ENCODE data around the gene ROR2.
"Not testable (repeated sequence)": the region's sequence is repeated elsewhere in the genome, so short reads cannot be mapped to it uniquely, and the experiment has no call there.

ROR2 gene

DNA sequence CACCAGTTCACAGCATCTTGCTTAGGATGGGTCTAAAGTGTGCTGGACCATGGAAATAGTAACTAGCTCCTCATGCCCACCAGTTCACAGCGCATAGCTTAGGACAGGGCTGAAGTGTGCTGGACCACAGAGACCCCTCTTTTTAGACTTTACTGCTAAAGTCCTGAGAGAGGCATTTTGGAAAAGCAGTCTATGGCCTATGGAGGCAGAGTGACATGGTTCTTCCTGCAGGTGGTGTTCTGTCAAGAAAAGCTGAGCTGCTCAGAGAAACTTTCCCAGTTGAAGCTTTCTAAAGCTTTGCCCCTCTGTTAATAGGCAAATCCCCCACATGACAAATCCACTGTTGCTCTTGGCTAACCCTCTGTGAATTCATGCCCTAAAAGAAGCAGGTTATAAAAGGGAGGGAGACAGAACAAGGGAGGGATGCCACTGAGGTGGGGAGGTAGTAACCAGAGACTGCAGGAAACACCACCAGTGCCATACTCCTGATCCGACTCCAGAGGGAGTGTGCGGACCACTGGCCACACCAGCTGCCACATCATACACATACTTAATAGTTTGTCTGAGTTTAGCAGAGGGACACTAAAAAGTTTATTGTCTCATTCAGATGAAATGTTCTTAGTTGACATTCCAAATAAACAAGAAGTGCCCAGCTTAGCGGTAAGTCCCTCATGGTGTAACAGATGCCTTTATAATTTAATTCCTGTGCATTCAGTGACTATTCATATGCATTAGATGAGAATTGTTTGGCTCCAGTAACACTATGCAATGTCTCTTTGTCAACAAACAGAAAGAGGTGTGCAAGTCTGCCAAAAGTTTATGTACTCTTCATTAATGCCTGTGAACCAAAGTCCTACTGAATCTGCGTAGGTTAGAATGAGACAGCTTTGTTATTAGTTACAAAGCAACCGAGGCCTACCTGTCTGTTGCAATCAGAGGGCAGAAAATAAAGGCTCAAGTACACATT, 290.2 kb downstream of the ROR2 start:
- no peak for DNase-seq

DNA sequence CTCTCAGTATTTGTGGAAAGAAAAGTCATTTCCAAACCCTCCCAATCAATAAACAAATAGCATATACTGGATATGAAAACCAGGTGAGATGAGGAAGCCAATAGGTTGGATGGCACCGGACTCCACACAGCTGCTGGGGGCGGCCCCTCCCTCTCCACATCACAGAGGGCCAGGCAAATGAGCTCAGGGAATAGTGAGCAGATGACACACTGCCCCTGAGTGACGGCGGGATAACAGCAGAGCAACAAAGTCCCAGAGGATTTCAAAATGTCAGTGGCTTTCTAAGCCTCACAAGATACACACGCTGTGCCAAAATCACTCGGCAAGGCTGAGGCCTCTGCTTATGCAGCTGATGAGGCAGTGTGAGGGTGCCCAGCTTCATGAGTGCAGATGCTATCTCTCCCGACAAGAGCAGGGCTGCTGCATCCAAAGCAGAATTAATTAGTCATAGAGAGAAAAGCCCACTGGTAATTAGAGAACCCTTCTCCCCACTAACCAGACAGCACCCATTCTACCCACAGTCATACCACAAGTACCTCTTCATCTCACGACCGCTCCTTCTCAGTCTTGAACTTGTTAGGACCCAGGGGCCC, 291.4 kb downstream of the ROR2 start:
- no peak for DNase-seq

DNA sequence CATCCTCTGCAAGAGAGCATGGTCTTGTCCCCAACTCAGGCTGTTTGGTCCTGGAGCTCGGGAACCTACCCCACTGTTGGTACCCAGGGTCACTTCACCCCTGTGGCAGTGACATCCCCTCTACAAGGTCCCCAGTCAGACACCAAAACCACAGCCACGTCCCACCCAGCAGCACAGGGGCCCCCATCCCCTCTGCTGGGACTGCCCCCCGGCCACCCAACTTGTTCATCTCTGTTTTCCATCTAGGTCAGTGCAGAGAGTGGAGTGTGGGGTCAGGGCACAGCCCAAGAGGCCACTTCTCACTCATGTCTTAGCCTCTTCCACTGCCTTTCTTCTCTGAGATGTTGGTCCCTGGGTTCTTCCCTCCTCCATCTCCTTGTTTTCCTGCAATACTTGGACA, 292.5 kb downstream of the ROR2 start:
- DNase-seq, result no peak

DNA sequence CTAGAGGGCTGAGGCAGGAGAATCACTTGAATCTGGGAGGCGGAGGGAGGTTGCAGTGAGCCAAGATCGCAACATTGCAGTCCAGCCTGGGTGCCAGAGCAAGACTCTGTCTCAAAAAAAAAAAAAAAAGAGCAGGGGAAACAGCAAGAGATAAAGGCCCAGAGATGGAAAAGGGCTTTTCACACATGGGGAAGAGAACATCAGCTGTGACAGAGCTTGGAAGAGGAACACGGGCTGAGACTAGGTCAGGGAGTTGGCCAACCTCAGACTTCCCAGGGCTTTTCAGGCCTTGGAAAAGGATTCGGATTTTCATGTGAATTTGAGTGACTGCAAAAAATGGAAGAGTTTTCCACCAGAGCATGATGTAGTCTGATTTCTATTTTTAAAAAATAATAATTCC, 294.4 kb downstream of the ROR2 start:
- no peak for DNase-seq

DNA sequence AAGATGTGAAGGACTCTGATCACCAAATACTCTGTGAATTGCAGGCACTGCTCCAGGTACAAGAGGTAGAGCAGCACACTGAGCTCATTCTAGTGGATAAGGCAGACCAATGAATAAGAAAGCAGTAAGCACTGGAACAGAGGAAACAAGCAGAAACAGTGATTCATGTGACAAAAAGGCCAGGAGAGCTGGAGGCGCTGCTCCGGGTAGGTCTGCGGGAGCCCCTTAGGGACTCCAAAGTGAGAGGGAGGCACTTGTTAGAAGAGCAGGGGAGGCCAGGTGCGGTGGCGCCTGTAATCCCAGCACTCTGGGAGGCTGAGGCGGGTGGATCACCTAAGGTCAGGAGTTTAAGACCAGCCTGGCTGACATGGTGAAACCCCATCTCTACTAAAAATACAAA, 294.8 kb downstream of the ROR2 start:
- no peak for DNase-seq

DNA sequence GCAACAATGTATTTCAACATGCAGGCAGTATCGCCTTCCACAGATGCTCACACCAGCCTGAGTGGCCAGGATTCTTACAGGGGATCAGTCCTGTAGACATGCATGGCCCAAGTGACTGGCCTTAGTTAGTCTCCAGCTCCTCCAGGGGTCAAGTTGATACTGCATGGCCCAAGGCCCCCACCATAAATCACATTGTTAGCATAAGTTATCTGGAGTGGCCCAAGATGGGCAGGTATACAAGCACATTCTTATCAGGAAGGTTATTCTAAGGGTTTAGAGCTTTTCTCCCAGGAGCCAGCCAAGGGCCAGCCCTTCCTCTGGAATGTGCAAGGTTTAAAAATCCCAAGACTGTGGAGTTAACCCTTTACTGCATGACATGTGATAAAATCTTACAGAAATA, 295.5 kb downstream of the ROR2 start:
- DNase-seq, result no peak

DNA sequence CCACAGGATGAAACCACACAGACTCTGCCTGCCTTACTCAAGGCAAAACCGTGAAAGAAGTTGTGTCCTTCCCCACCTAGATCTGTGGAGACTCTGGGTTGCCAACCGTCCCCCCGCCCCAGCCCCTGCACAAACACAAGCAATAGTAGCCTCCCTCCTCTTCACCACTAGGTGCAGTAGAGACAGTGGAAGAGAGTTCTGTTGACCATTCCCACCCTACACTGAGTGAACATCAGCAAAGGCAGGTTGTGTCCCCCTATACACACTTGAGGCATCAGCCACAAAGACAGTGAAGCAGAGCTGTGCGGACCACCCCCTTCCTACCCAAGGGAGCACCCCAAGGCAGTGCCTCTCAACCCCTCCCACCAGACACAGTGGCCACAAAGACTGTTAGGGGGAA, 302.7 kb downstream of the ROR2 start:
- no peak for DNase-seq

DNA sequence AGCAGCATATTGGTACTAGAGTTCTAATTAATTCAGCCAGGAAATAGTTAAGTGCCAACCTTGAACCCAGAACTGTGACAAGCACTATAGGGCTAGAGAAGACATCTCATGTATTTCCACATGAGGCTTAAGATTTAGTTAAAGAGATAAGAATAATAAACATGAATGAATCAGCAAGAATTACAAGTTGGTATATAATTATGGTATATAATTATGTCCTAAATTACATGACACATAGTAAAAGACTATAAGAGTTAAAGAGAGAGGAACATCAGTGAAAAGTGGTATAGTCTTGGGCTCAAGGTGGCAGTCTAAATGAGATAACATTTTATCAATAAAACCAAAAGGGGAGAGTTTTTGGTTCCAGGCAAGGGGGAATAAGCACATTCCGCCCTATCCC, 303.3 kb downstream of the ROR2 start:
- no peak for DNase-seq

DNA sequence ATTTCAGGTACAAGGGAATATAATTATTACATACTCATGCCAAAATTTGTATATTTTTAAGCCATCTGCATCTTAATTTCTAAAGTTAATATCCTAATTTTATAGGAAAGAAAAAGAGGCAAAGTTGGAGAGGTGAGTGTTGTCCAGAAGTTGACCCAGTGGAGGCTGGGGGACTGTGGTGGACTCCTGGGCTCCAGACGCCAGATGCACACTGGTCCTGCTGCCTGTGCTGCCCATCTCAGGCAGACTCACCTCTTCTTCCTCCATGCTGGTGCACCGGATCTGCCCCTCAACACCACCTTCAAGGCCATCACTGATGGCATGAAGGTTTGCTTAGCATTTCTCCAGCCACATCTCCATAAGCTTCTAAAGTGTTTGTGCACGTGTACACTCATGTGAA, 305.6 kb downstream of the ROR2 start:
- no peak for DNase-seq

DNA sequence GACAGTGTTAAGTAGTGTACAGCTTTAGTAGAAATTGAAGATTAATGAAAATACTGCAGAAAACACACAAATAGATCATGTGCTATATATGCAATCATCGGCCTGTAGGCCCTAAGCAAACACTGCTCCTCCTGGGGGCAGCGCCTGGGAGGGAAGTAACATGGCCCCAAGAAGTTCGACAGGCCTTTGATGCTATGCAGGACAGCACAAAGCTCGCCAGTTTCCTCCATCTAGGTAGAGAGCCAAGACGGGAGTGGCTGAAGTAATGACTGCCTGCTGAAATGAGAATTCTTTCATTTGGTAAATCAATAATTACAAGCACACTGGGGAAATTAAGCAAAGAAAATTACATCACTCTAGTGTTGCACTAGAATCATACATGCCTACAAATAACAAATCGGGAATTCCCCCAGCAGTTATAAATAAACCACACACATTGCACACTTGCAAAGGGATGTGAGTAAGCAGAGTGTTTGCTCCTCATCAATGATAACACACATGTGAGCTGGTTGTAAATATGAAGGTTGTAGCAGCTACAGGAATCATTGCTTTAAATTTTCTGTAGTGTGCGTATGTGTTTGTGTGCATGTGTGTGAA, 306.4 kb downstream of the ROR2 start:
- DNase-seq, result no peak

DNA sequence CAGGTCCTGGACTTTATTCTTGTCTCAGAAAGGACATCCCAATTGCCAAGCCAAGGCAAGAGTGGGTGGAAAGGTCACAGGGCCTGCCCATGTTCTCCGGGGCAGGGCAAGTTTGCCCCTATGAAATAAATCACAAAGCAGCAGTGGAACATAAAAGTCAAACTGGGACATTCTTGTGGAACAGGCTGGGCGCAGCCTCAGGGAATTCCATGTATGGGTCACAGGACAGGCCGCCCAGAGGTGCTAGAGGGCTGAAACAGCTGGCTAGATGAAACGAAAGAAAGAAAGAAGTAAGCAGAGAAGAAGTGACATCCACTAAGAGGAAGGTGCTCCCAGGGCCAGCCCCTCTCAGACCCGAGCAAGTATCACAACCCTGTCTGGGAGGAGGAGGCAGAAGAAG, 307.3 kb downstream of the ROR2 start:
- DNase-seq, result no peak

DNA sequence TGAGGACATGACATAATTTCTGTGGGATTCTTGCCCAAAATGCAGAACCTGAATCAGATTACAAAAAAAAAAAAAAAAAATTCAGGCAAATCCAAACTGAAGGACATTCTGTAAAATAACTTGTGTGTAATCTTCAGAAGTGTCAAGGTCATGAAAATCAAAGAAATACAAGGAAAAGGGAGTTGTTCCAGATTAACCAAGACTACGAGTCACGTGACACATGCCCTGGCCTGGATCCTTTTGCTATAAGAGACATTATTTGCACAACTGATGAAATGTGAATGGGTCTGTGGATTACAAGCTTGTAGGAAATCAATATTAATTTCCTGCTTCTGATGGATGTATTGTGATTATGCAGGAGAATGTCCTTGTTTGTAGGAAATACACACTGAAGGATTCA, 309.6 kb downstream of the ROR2 start:
- DNase-seq, result no peak

DNA sequence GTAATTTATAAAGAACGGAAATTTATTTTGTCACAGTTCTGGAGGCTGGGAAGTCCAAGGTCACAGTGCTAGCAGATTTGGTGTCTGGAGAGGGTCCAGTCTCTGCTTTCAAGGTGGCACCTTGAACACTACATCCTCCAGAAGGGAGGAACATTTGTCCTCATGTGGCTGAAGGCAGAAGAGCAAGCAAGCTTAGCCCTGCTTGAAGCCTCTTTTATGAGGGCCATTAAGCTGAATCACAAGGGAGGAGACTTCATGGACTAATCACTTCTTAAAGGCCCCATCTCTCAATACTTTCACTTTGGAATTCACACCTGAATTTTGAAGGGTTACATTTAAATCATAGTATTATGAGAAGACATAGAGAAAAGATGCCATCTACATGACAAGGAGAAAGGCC, 311.0 kb downstream of the ROR2 start:
- no peak for DNase-seq

DNA sequence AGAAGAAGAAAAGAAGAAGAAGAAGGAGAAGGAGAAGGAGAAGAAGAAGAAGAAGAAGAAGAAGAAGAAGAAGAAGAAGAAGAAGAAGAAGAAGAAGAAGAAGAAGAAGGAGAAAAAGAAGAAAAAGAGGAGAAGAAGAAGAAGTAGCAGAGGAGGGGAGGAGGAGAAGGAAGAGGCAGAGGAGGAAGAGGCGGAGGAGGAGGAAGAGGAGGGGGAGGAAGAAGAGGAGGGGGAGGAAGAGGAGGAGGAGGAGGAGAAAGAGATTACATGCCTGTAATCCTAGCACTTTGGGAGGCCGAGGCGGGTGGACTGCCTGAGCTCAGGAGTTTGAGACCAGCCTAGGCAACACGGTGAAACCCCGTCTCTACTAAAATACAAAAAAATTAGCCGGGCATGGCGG, 315.2 kb downstream of the ROR2 start:
- not testable (repeated sequence) for DNase-seq

DNA sequence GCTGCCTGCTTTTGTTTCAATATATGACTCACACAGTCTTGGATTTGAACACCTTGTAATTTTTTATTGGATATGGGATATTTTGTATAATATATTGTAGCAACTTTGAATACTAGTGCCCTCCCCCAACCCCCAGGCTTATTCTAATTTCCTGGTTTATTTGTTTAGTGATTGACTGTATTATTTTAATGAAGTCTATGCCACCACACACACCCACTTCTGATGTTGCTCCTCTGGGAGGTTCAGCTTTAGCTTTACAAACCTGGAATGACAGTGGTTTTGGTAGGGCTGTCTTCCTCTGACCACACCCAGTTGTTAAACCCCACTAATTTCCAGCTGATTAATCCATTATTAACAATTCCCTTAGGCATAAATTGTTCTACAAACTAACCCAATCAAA, 320.3 kb downstream of the ROR2 start:
- no peak for DNase-seq

DNA sequence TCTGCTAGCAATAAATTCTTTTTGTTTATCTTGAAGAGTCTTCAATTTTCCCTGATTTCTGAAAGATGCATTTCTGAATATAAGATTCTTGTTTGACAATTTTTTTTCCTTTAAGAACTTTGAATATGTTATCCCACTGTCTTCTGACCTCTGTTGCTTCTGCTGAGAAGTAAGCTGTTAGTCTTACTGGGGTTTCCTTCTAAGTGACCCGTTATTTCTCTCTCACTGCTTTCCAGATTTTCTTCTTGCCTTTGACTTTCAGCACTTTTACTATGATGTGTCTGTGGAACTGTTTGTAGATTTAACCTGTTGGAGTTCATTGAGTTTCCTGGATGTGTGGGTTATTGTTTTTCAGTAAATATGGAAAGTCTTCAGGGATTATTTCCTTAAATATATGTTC, 321.1 kb downstream of the ROR2 start:
- no peak for DNase-seq

DNA sequence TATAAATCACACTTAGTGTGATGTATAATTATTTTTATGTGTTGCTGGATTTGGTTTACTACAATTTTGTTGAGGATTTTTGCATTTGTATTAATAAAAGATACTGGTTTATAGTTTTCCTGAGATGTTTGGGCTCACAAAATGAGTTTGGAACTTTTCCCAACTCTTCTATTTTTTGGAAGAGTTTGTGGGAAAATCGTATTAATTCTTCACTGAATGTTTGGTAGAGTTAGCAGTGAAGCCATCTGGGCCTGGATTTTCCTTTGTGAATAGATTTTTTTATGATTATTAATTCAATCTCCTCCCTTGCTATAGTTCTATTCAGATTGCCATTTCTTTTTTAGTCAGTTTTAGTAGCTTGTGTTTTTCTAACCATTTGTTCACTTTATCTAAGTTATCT, 324.7 kb downstream of the ROR2 start:
- DNase-seq, result no peak

DNA sequence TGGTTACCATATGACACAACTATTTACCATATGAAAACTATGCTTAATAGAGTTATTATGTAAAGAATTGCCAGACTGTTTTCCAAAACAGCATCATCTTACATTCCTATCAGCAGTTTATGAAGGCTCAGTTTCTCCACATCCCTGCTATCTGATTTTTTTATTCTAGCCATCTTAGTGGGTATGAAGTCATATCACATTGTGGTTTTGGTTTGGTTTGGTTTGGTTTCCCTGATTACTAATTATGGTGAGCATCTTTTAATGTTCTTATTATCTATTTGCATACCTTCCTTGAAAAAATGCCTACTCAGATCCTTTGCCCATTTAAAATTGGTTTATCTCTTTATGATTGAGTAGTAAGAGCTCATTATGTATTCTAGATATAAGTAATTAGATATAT, 327.0 kb downstream of the ROR2 start:
- no peak for DNase-seq

DNA sequence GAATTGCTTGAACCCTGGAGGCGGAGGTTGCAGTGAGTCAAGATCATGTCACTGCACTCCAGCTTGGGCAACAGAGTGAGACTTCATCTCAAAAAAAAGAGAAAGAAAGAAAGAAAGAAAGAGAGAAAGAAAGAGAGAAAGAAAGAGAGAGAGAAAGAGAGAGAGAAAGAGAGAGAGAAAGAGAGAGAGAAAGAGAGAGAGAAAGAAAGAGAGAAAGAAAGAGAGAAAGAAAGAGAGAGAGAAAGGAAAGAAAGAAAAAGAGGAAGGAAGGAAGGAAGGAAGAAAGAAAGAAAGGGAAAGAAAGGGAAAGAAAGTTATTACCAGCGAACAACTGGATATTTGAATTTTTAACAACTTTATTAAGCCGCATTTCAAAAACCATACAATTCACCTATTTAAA, 327.9 kb downstream of the ROR2 start:
- DNase-seq, result not testable (repeated sequence)

DNA sequence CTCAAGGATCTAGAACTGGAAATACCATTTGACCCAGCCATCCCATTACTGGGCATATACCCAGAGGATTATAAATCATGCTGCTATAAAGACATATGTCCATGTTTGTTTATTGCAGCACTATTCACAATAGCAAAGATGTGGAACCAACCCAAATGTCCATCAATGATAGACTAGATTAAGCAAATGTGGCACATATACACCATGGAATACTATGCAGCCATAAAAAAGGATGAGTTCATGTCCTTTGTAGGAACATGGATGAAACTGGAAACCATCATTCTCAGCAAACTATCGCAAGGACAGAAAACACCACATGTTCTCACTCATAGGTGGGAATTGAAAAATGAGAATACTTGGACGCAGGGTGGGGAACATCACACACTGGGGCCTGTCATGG, 336.0 kb downstream of the ROR2 start:
- DNase-seq, result not testable (repeated sequence)

DNA sequence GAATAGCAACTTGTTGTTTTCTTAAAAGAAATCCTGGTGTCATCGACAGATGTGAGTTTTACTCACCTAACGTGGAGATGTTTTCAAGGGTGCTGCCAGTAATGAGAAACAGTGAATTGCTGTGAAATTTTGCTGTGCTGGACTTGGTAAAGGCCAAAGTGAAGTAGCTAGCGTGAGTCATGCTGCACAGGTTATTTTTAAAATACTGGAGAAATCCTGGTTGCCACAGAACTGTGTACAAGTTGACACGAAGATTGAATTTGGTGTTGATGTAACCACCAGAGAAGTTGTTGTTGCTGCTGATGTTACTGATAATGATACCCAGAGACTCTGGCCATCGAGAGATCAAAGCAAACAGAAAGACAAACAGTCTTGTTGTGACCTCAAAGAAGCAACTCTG, 338.4 kb downstream of the ROR2 start:
- DNase-seq, result no peak

DNA sequence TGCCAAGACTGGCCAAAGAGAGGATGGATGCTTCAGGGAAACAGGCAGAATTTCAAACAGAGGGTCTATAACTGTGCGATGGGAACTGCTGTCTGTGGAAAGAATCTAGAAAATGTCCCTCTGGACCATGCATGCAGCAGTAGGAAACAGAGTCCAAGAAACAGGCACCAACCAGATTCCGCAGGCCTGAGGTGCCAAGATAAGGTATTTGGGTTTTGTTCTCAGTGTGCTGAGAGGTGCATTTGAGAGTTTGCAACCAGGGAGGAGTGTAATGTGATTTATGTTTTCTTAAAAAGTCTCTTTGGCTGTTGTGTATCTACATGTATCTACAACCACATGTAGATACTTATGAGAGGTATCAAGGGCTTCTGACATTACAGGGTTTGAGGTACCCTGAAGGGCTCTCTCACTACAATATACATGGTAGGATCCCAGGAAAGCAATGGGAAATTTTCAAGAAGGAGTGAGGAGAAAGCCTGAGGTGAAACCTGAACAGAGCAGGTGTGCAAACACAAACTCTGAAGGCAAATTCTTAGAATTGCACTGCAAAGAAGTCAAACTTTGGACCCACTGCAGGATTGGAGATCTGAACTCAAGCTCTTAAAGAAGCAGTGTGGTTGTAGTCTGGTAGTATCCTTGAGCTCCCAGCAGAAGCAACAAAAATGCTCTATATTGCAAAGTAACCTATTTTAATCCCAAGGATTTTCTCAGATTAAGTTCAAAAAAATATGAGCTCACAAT, 343.6 kb downstream of the ROR2 start:
- no peak for DNase-seq

DNA sequence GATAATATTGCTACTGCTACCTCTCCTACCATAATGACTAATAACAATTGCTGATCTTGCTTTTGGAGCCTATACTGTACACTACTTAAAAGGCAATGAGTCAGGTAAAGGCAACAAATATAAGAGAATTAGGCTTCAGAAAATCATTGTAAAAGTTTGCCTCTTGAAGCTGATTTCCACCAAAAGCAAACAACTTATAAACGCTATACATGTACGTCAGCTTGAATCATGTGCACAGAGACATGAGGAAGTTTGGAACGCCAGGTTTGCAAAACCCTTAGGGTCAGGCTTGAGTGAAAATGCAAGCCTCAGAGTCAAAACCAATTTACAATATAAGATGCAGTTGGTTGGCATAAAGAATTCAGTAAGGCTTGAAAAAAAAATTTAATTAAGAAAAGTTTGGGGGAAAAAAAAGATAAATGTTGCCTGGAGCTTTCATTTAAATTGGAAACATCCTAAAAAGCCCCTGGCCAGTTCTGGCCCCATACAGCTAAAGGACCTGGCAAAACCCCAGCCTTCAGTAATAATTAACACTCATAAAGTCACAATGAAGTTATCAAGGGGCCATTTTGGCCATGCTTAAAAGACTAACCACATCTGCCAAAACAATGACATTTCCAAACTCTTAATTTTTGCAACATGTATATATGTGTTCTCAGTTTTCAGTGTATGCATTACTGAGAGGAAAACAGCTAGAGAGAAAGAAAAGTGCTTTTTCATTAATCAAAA, 345.4 kb downstream of the ROR2 start:
- no peak for DNase-seq
